MM.1S (cell line): ENCODE results near the gene CCDC187.

Source experiments
- EZH2 ChIP-seq: fragments of 300-600 bp; sonication (generic); optimal IDR thresholded peaks from 2 replicates; pipeline ENCODE3; 2017; ENCODE audit warnings: low read depth, mild to moderate bottlenecking, antibody characterized with exemption, low read length, mixed read lengths
- EZH2phosphoT487 ChIP-seq: fragments of 300-600 bp; sonication (generic); IDR thresholded peaks from 2 replicates; pipeline ENCODE4 v1.6.1; 2018; ENCODE audit warnings: antibody characterized with exemption, low read length
- TF ChIP-seq, protein P1 (sequence below): fragments of 300-600 bp; sonication (generic); IDR thresholded peaks from 2 replicates; pipeline ENCODE4 v1.5.1; 2016; ENCODE audit warnings: antibody characterized with exemption, low read length, mixed read lengths

DNA sequence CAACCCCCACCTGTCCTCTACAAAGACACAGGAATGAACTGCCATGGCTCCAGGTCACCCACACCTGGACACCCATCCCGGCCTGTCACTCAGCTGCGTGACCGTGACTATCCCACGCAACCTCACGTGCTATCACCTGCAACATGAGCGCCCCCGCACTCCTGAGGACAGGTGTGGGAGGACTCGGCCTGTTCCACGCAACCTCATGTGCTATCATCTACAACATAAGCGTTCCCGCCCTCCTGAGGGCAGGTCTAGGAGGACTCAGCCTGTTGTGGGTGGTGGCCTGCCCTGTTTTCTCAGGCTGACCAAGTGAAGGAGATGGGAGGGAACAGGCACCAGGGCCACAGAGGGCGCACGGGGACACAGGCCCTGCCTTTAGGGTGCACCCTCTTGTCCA lies 62.4 kb downstream of the CCDC187 start:
- TF ChIP-seq EZH2 = no peak
- TF ChIP-seq, protein P1, sequence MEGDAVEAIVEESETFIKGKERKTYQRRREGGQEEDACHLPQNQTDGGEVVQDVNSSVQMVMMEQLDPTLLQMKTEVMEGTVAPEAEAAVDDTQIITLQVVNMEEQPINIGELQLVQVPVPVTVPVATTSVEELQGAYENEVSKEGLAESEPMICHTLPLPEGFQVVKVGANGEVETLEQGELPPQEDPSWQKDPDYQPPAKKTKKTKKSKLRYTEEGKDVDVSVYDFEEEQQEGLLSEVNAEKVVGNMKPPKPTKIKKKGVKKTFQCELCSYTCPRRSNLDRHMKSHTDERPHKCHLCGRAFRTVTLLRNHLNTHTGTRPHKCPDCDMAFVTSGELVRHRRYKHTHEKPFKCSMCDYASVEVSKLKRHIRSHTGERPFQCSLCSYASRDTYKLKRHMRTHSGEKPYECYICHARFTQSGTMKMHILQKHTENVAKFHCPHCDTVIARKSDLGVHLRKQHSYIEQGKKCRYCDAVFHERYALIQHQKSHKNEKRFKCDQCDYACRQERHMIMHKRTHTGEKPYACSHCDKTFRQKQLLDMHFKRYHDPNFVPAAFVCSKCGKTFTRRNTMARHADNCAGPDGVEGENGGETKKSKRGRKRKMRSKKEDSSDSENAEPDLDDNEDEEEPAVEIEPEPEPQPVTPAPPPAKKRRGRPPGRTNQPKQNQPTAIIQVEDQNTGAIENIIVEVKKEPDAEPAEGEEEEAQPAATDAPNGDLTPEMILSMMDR = no peak
- no peak for TF ChIP-seq EZH2phosphoT487
